Activated CD4-positive, alpha-beta T cell treated with anti-CD3 and anti-CD28 coated beads for 24 hours (primary cell): ENCODE data around the gene SEMA6D.

ENCODE experiments used
- DNase-seq, 2 donors: peaks; one replicate each; pipeline ENCODE4 v3.0.0-alpha.2; 2020; ENCODE audit warnings: low read depth in 2 of 2

Gene SEMA6D

GRCh38 chr15:47743385-47743784 lies 26.1 kb downstream of the SEMA6D start:
- no peak for DNase-seq

- no peak for DNase-seq
These were observed 26.6 kb downstream of the SEMA6D start for GRCh38 chr15:47743886-47744285.

GRCh38 chr15:47744496-47744895 lies 27.2 kb downstream of the SEMA6D start:
- no peak for DNase-seq

GRCh38 chr15:47744973-47745372 lies 27.7 kb downstream of the SEMA6D start:
- no peak for DNase-seq

- no peak for DNase-seq
These were observed 29.2 kb downstream of the SEMA6D start for GRCh38 chr15:47746516-47746915.

- DNase-seq = no peak
These were observed 32.9 kb downstream of the SEMA6D start for GRCh38 chr15:47750030-47750739.

- DNase-seq = no peak
These were observed 33.5 kb downstream of the SEMA6D start for GRCh38 chr15:47750740-47751262.

GRCh38 chr15:47753591-47753990 lies 36.3 kb downstream of the SEMA6D start:
- DNase-seq = no peak

GRCh38 chr15:47754312-47754711 lies 37.0 kb downstream of the SEMA6D start:
- DNase-seq = no peak

GRCh38 chr15:47755941-47756340 lies 38.6 kb downstream of the SEMA6D start:
- DNase-seq = no peak

- no peak for DNase-seq
These were observed 39.6 kb downstream of the SEMA6D start for GRCh38 chr15:47756872-47757271.

- no peak for DNase-seq
These were observed 40.0 kb downstream of the SEMA6D start for GRCh38 chr15:47757331-47757730.

GRCh38 chr15:47762621-47763020 lies 45.3 kb downstream of the SEMA6D start:
- DNase-seq = no peak

- no peak for DNase-seq
These were observed 47.4 kb downstream of the SEMA6D start for GRCh38 chr15:47764666-47765065.

- DNase-seq = no peak
These were observed 49.1 kb downstream of the SEMA6D start for GRCh38 chr15:47766406-47766805.

- no peak for DNase-seq
These were observed 49.7 kb downstream of the SEMA6D start for GRCh38 chr15:47767035-47767434.

GRCh38 chr15:47768735-47769134 lies 51.4 kb downstream of the SEMA6D start:
- DNase-seq = no peak

- no peak for DNase-seq
These were observed 51.9 kb downstream of the SEMA6D start for GRCh38 chr15:47769166-47769565.

GRCh38 chr15:47773143-47773542 lies 55.8 kb downstream of the SEMA6D start:
- DNase-seq = no peak

- no peak for DNase-seq
These were observed 61.0 kb downstream of the SEMA6D start for GRCh38 chr15:47778263-47778770.

GRCh38 chr15:47780971-47781370 lies 63.7 kb downstream of the SEMA6D start:
- no peak for DNase-seq

- no peak for DNase-seq
These were observed 64.2 kb downstream of the SEMA6D start for GRCh38 chr15:47781527-47781926.

- no peak for DNase-seq
These were observed 67.5 kb downstream of the SEMA6D start for GRCh38 chr15:47784820-47785219.

GRCh38 chr15:47786371-47786770 lies 69.1 kb downstream of the SEMA6D start:
- no peak for DNase-seq
